Renal pelvis (tissue), 4 donors: ENCODE results near the gene COL4A6. TPM values are rescaled to one million over a fixed set of nuclear protein-coding genes. Genes with fewer than 3 reads are reported as not detected.

Experiments used
- DNase-seq: peaks from one replicate; pipeline ENCODE4 v3.0.0-alpha.2; 2013
- polyA plus RNA-seq, 3 donors: library from polyadenylated mRNA; unstranded; fragments of 120-200 nt; gene quantifications; one replicate each; pipeline ENCODE4 v1.2.1, GENCODE V29; 2013; ENCODE audit not compliant: insufficient read length in 3 of 3

Gene COL4A6
- polyA plus RNA-seq, 3 donors, result 13.6 to 18.6 (median 15.5) TPM

DNA sequence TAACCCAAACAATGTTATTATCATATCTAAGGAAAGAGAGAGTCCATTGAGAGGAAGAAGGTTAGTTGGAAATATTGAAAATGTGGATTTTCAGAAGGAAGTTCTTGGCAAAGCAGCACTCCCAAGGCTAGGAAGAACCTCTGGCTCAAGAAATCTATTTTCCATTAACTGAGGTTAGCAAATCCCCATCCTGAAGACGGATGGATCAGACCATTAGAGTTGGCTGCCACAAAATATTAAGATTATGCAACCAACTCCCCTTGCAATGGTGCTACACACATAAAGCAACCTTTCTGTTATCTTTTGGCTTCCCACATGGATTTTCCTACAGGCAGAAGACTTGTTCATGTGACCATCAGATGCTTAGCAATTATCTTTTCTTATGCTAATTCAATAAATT is 96.3 kb downstream of the COL4A6 start:
- no peak for DNase-seq

DNA sequence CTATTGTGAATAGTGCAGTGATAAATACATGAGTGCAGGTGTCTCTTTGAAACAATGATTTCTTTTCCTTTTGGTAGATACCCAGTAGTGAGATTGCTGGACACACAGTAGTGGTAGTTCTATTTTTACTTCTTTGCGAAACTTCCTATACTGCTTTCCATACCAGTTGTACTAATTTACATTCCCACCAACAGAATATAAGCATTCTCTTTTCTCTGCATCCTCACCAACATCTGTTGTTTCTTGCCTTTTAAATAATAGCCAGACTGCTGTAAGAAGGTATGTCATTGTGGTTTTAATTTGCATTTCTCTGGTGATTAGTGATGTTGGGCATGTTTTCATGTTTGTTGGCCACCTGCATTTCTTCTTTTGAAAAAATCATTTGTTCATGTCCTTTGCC is 105.9 kb downstream of the COL4A6 start:
- DNase-seq, result no peak

DNA sequence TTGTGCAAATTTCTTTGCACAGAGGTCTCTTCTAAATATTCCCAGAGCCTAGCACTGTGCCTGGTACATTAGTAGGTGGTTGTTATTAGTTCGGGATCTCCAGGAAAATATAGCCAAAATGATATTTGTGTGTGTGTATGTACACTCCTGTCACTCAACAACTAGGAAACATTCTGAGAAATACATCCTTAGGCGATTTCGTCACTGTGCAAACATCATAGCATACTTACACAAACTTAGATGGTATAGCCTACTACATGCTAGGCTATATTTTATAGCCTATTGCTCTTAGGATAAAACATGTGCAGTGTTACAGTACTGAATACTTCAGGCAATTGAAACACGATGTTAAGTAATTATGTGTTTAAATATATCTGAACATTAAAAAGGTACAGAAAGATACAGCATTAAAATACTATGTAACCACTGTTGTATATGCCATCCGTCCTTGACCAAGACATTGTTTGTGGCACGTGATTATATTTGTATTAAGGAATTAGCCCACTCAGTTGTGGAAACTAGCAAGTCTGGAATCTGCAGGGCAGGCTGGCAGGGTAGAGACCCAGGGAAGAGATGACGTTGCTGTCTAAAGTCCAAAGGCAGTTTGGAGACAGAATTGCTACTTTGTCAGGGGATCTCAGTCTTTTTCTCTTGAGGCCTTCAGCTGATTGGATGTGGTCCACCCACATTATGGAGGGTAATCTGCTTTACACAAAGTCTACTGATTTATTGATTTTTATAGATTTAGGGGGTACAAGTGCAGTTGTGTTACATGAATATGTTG is 106.9 kb downstream of the COL4A6 start:
- no peak for DNase-seq

DNA sequence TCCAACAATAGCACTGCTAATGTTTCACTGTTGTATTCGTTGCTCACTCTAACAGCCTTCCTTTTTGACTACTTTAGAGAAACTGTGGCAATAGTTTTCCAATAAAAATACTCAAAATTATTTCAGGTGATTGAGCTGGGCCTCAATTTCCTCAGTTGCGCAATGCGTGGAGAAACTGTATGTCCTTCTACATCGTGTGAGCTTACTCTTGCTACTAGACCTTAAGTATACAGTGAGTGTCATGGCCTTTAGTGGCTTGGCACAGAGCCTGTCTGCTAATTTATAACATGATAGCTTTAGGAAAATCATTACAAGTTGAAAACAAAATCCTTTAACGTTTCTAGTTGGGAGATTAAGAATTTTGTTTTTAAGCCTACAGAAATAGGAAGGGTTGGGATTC is 114.5 kb downstream of the COL4A6 start:
- DNase-seq, result no peak

DNA sequence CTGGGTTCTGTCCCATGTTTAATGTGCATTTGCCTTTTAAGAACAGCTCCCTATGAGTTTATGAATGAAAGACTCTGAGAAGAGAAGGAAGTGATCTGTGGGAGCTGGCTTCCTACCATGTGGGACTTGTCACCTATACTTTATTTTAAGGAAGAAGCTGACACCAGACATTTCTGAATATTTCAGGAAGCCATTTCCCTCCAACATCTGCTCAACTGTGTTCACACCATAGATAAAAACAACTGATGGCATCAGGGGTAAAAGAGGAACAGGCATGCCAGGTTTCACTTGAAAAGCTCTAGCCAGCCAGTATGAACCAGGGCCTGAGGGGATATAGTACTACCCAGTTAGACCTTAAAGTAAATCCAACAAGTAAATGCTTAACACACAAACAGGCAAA is 116.0 kb downstream of the COL4A6 start:
- no peak for DNase-seq

DNA sequence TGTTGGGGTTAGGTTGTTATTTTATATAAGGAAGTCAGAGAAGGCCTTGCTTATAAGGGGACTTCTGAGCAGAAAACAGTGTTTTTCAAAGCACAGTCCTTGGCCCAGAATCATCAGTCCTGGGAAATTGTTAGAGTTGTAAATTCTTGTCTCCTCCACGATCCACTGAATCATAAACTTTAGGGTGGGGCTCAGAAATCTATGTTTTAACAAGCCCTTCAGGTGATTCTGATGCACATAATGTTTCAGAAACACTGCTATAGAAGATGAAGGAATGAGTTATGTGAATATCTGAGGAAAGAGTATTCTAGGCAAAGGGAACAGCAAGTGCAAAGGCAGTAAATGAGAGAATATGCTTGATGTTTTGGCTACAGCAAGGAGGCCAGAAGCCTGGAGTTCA is 121.8 kb downstream of the COL4A6 start:
- no peak for DNase-seq

DNA sequence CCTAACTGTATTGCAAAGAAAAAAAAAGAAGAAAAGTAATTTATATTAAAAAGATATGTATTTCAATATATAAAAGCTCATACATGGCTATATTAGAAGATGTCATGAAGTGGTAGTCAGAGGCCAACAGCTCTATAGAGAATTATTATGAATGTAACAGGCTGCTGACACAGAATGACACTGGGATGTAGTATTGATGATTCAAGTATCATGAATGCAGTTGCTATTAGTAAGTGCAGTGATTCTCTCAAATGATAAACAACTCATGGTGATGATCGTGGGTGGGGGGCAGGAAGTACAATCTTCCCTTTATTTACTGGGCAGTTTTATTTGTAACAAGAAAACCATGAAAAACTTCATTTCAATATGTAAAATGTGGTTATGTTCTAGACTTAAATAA is 124.6 kb downstream of the COL4A6 start:
- DNase-seq, result no peak

DNA sequence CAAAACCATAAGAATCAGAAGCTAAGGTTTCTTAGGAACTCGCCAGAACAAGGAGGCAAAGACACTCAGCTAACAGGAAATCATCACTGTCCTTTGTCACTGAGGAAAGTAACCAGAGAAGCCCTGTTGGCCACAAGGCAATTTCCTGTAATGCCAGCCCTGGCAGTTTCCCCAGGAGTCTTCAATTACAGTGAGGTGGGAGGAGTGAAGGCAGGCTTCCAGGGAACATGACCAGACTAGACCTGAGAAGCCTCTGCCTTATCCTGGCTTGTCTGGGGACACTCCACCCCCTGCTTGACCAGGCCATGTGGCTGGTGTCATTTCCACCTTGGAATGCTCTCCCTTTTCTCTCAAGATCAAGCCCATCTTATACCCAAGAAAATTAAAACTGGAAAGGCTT is 125.3 kb downstream of the COL4A6 start:
- DNase-seq, result peak; percentile 37

DNA sequence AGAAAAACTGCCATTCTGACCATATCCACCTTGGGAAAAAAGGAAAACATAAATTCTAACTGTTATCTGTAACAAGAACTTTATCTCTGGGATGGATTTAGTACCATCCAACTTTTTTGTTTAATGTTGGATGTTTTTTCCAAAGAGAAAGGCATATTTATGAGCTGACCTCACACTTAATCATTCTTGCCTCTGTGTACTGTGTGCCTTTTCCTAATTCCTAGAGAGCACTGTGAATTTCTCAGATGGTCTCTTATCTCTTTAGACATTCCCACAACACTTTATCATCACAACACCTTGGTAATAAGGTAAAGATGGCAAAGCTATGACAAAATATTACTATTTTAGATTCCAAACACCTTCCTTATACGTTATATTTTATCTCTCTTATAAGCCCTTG is 126.2 kb downstream of the COL4A6 start:
- DNase-seq, result no peak

DNA sequence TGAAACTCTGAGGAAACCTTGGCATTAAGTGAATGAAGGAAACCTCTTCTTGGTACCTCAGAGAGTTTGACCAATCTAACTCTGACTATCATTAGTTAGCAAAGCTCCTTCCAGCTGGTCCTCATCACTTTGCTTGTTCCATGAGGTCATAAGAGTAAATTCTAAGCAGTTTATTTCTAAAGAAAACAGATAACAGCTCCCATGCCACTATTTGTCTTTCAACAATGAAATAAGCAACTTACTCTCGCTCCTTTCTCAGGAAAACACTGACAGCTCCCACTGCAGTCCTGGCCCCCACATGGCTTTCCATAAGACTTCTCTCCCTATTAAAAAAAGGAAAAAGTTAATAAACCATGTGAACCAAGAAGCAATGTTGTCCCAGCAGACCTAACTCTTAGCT is 127.7 kb downstream of the COL4A6 start:
- DNase-seq, result no peak

DNA sequence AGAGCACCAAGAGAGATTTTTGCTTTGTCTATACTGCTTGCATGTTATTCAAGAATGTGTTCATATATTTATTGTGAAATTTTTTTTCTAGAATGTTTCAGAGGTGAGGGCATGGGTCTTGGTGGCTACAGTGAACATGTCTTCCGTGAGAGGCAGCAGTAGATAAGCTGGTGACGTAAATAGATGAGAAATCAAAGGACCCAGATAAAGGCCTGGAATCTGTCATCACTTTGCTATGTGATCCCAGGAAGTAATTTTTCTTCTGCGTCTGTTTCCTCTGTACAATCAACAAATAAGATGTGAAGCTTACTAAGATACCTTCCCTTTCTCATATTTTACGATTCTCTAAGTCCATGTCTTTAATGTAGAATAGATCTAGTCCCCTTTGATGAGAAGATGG is 129.1 kb downstream of the COL4A6 start:
- no peak for DNase-seq

DNA sequence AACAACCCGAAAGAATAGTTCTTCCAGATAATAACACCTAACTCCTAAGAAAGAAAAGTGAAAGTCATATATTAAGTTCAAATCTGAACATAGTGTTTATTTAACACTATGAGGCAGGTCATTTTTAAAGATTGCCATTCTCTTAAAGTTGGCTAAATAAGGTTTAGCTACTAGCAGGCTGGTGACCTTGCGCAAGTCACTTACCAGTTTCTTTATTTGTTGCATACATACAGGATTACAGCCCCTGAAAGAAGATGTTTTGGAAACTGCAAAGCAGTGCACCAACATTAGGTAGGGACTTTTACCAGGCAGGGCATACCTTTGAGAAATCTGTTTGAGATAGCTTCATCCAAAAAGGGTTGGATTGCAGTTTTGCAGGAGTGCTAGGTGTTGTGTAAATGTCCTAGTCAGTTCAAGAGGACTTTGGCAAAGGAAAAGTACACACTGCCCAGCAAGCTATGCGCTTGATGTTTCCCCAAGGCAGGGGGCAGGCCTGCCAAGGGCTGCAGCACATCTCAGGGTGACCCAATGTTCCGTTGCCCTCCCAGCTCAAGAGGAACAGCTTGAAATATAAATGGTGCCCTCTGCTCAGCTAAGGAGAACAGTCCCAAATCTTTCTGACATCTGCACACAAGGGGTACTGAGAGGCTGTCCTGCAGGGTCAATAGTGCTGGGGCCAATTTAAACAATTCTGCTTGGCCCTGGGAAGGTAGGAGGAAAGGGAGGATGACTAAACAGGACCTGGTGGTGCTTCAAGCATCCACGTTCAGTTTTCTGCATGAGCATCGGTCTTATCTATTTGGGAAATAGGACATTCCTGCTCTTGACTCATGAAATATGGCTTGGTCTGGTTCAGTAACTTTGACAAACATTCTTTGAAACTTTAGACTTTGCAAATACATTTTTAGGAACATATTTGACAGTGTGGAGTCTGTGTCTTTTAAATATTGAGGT is 130.8 kb downstream of the COL4A6 start:
- DNase-seq, result no peak

DNA sequence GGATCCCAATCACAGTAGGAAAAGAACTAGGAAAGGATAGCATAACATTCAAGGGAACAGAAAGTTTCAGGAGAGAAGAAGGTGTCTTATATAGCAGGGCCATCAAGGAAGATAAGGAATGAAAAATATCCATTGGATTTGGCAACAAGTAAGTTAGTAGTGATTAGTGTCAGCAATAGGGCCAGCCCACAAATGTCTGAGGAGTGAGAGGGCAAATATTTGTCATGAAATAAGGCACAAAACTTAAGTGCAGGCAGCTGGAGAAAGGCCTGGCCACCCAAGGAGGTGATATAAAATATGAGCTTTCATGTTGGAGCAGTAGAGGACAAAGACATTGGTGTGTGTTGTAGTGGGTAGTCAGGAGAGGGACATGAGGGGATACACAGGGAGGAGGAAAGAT is 132.1 kb downstream of the COL4A6 start:
- DNase-seq, result no peak

DNA sequence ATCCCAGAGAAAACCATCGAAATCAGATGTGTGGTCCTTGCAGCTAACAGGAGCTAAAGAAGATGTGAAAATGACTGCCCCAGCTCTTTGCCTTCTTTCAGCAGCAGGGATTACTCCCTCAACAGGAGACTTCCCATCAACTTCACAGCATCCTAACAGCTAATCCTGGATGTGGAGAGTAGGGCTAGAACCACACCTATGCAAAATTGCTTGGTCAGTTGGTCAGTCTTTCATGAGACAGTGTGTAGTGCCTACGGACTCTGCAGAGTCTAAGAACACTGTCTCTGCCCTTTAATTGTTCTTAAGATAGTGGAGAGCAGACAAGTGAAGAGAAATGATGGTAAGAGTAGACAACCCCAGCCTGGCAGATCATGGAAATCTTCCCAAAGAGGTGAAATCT is 133.5 kb downstream of the COL4A6 start:
- no peak for DNase-seq

DNA sequence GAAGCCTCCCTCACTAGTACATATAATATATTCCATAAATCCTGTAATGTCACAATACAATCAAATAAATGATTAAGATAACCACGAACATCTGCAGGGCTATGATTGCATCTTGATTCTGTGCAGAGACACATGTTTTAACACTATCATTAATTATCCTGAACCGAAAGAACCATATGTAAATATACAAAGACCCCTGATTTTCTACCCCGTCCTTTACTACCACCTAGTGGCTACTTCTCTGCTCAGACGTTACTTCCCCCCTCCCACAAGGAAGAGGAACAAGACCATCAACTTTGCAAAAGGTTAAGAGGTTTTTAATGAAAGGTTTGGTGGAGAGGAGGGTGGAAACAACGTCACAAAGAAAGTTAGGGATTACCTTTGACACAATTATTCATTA is 134.0 kb downstream of the COL4A6 start:
- DNase-seq, result no peak

DNA sequence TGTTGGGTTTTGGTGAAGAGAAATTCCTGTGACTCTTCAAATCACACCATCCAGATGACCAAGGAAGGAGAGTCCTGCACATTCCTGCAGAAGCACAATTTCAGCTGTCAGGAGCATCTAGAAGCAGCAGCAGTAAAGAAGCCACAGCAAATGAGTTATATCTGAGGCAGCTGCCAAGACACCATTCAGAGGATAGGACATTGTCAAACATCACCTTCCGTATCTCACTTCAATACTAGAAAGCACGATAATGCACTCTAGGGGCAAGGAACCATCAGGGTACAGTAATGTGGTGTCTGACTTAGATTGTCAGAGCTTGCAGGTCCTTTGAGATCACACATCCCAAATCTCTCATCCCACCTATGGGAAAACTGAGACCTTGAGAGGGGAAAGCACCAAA is 134.5 kb downstream of the COL4A6 start:
- DNase-seq, result no peak

DNA sequence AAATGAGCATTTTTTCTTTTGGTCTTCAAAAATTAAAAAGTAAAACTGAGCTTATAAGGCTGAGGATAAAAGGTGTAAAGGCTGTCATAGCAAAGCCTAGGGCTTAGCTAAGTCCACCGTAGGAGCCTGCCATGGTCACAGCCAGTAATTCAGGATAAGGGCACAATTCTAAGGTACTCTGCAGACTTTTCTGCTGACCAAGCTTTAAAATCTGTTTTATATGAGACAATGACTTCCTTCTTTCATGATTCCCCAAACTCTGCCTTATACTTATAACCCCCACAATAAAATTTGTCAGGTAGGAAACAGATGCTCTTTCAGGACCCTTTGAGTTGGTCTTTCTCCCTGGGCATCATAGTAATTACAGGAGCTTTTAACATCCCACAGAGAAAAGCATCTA is 138.5 kb downstream of the COL4A6 start:
- no peak for DNase-seq

DNA sequence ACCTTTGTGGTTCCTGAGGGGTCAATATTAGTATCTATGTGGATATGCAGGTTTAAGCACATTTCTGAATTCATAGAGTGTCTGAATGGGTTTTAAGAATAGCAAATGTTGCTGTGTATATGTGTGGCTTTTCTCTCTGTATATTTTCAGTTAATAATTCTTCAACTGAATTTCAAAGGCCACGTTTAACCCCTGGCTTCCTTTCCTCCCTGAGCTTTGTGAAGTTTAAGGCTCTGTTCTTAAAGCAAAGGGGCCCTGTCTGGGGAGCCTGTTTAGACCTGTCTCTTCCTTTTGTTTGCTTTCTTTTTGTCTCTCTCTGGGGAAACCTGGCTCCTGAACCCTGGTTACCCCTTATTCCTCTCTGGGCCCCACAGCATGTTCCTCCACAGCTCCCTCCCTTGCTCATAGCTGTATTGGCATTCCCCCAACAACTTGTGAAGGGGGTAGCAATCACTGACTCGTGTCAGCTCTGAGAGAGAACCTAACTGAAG is 139.1 kb downstream of the COL4A6 start:
- DNase-seq, result peak; percentile 51

DNA sequence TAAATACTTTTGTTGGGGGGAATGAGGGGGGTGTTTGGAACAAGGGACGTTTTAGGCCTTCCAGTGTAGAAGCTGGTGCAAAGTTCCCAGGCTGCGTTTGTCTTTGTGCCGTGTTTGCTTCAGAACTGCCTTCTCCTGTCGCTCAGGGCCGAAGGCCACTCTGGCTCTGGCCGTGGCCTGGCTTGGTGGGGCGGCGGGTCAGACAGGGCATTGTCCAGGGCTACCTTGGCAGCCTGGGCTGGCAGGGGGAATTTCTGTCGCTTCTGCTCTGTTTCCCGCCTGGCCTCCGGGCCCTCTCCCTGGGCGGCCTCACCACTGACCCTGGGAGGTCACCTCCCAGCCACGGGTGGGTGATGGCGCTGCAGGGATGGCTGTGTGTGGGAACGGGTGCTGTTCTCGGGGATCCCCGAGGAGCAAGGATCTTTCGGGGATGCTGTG is 140.0 kb downstream of the COL4A6 start:
- no peak for DNase-seq

DNA sequence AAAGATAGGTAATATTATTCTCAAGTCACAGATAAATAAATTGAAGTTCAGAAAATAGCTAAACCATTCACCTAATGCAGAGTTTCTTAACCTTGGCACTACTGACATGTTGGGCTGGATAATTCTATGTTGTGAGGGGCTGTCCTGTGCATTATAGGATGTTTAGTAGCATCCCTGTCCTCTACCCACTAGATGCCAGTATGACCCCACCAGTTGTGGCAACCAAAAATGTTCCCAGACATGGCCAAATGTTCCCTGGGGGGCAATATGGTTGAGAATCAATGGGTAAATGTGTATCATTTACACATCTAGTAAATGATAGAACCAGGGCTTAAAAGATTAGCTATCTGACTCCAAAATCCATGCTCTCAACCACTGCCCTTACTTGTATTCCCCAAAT is 140.9 kb downstream of the COL4A6 start:
- no peak for DNase-seq

DNA sequence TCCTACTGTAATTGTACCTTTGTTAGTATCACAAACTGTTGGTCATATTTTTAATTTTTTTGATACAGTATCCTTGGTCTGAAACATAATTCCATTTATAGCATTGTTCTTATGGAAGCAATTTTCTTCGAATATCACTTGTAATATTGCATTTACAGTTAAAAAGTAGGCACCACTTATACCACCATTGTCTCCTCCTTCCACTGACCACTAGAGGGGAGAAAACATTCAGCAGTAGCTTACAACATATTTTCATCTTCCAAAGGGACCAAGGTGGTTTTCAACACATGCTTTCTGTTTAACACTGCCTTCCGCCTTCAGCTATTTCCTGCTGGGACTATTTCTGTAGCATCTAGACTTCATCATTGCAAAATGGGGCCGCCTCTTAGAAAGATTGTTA is 146.2 kb downstream of the COL4A6 start:
- DNase-seq, result no peak

DNA sequence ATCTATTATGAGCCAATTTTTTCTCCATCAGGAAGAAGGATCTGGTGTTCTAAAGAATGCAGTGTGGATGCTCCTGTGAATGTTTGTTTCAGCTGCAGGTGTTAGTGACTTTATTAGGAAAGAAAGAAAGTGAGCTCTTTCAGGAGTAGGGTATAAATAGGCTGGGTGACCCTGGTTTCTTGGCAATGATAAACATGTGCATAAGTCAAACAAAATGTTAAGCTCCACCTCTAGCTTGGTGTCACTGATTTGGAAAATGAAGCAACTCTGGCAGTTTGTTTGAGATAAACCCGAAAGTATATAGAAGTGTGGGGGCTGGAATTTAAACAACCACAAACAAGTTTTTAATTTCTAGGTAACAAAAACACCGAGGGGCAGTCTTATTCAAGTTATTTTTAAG is 152.3 kb downstream of the COL4A6 start:
- DNase-seq, result no peak

DNA sequence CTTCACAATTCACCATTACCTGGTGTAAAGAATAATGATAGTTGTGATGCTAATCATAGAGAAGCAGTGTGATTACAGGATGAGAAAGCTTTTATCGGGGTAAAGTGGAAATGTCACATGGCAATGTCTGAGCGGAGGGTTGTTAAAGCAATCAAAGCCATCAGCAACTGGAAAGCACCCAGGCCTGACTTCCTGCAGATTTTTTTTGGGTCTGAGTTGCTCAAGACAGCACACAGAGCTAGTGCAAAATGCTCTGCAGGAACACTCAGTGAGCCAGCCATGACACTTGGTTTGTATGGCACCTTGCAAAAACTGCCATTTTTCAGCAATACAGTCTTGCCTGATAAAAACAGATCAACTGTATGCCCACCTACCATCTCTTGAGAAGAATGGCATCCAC is 152.9 kb downstream of the COL4A6 start:
- no peak for DNase-seq
